ENCODE data around the gene GSTCD. TPM values are rescaled to one million over a fixed set of nuclear protein-coding genes. Genes with fewer than 3 reads are reported as not detected.
"Not testable (repeated sequence)": the region's sequence is repeated elsewhere in the genome, so short reads cannot be mapped to it uniquely, and the experiment has no call there.

Gene GSTCD
- total RNA-seq, 1 donor from 2014 or later: 30.2 TPM

DNA sequence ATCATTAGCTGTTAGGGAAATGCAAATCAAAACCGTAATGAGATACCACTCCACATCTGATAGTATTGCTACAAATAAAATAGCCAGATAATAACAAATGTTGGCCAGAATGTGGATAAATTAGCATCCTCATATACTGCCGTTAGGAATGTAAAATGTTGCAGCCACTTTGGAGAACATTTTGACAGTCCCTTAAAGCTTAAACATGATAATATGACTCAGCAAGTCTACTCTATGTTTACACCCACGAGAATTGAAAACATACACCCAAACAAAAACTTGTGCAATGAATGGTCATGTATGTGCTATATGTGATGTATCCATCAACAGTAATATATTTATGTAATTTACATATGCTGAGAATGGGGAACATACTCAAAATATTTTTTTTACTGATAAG is 78.2 kb downstream of the GSTCD start:
- DNase-seq (ENCODE audit: low spot score in 2 of 2): no peak
- FAIRE-seq: no peak

DNA sequence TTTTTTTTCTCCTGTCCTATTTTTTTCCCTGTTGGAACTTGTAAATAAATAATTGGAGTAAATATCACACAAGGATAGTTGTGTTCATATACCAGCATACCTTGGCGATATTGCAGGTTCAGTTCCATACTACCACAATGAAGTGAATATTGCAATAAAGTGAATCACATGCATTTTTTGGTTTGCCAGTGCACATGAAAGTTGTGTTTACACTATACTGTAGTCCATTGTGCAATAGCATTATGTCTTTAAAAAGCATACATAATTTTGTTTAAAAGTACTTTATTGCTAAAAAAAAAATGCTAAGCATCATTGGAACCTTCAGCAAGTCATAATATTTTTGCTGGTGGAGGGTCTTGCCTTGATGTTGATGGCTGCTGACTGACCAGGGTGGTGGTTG is 88.6 kb downstream of the GSTCD start:
- FAIRE-seq: no peak
- DNase-seq (ENCODE audit: low spot score in 2 of 2): no peak

DNA sequence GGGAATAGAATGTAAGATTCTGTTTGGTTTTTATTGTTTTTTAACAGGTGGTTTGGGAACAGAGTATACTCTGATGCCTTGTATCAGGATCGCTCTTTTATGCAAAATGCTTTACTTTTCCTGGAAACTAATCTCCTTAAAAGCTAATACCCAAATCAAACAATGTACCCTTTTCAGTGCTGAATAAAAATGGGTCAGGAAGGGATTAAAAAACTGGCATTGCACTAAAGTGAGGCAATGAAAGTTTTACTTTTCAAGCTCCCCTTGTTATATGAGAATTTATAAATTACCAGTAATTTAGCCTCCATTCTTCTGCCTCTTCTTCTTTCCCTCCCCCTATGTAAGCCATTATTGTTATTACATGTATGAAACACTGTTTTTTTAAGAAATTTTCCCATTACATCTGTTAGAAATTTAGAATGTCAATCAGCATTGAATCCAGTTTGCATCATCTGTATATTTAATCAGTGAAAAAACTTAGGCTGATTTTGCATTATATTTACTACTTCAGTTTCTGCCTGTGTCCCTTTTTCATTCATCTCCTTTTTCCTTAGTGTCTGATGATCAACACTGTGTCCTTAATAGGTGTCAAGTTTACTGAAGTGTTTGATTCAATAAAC is 97.0 kb downstream of the GSTCD start:
- FAIRE-seq: no peak
- no peak for DNase-seq (ENCODE audit: low spot score in 2 of 2)

DNA sequence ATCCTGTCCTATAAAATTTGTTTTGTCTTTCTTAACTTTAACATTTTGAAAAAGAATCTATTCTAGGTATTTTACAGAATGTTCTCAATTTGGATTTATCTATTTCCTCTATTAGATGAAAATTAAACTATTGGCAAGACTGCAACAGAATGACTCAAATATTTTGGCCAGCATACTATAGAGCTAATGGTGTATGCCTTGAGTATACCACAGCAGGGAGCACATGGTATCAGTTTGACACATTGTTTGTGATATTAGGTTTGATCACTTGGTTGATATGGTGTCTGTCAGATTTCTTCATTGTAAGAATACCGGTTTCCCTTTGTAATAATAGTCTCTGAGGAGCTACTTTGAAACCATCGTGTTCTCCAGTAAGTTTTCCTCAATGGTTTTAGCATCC is 98.9 kb downstream of the GSTCD start:
- DNase-seq (ENCODE audit: low spot score in 2 of 2): no peak
- FAIRE-seq: no peak

DNA sequence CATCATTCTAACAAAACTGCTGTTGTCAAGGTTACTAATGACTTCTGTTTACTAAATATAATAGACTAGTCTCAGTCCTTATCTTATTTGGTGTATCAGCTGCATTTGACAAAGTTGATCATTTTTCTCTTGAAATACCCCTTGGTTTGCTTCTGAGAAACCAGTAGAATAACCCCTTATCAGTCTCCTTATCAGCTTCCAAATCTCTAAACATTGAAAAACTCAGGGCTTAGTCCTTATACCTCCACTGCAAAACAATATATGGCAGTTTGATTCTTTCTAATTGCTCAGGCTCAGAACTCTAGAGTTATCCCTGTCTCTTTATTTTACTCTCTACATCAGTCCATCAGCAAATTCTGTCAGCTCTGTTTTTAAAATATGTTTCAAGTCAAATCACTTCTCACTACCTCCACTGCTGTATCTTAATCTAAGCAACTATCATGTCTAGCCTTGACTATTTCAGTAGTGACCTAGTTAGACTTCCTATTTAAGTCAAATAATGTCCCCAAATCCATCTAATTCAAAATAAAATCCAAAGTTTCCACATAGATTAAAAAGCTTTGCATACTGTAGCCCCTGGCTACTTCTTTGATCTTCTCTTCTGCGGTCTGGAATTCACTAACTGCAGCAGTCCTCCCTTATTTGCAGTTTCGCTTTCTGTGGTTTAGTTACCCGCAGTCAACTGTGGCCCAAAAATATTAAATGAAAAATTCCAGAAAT is 99.6 kb downstream of the GSTCD start:
- no peak for DNase-seq (ENCODE audit: low spot score in 2 of 2)
- no peak for FAIRE-seq

DNA sequence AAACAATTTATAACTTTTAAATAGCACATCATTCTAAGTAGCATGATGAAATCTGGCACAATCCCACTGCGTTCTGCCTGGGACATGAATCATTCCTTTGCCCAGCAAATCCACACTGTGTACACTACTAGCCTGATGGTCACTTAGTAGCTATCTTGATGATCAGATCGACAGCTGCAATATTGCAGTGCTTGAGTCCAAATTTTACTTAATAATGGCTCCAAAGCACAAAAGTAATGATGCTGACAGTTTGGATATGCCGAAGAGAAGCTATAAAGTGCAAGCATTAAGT is 100.1 kb downstream of the GSTCD start:
- no peak for DNase-seq (ENCODE audit: low spot score in 2 of 2)
- no peak for FAIRE-seq

DNA sequence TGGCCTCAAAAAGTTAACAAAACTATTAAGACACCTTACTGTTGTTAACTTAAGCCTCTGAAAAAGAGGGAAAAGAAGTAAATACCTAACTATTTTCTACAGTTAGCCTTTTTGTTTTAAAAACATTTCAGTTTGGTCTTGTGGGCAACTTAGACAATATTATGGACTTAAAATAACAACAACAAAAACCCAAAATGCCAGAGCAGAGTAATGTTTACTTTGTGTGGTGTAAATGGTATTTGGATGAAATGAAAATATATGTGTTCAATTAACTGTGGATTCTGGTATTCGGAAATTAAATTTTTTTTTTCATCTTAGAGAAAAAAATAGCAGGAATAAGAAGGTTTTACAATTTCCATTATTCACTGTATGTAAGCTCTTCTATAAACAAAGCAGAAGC is 107.1 kb downstream of the GSTCD start:
- DNase-seq (ENCODE audit: low spot score in 2 of 2) (no peak), FAIRE-seq (peak; percentile 44)

DNA sequence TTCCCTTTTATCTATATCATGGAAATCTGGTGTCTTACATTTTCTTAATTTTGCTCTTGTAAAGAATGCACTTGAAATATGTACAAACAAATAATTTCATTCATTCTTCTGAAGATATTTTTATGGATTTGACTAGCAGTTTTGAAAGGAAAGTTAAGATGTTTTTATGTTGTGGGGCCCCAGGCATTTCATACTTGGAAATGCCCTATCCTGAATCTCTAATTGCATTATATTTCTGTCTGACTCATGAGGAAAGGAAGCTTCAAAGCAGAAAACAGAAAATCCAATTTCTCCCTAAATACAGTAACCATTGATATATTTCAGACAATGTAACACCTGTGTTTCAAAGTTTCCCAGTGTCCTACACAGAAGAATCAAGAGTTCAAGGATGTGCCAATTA is 113.5 kb downstream of the GSTCD start:
- no peak for FAIRE-seq
- DNase-seq (ENCODE audit: low spot score in 2 of 2): no peak

DNA sequence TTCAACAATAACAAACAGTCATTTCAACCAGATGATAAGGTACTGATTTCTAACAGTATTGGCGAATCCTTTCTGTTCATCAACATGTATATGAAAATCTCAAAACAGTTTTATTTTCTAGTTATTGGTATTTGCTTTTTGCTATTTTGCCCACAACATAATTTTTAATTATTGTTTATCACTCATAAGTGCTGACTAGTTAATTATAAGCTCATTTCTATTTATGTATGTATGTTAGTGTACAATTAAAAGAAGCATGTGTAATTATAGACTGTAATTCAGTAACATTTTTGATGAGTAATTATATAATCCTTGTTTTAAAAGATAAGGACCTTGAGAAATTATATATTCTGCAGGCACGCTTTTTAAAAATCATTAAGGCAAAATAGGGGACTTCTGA is 119.5 kb downstream of the GSTCD start:
- DNase-seq (ENCODE audit: low spot score in 2 of 2): no peak
- FAIRE-seq: no peak

DNA sequence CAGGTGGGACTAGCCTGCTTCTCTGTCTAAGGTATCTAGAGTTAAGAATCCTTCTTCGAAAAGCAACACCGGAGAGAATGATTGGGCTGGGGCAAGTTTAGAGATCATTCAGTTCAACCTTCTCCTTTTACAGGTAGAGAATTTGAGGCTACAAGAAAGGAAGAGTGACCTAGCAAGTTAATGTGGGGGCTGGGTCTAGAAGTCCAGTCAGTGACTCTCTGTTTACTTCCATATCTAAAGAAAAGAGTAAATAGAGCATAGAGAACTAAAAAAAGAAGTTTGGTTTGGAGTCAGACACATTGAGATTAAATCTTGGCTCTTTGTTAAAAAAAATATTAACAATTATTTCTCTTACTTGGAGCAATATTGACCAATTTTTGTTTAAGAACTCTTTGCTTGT is 122.6 kb downstream of the GSTCD start:
- FAIRE-seq: no peak
- no peak for DNase-seq (ENCODE audit: low spot score in 2 of 2)

DNA sequence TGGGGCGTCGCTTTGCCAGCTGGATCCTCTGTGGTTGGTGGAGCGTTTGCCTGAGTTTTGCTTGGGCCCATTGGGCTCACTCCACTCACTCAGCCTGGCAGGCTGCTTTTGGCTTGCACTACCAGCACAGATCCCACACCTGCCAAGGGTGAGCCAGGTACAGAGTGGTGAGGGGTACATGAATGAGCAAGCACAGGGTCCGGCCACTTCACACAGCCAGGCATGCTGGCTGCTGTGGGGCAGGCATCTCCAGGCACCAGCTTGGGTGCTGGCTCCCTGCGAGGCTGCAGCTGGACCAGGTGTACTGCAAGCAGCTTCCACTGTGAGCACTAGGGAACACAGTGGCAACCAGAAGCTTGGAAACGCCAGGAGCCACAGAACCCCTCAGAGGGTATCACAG is 126.6 kb downstream of the GSTCD start:
- no peak for FAIRE-seq
- no peak for DNase-seq (ENCODE audit: low spot score in 2 of 2)

DNA sequence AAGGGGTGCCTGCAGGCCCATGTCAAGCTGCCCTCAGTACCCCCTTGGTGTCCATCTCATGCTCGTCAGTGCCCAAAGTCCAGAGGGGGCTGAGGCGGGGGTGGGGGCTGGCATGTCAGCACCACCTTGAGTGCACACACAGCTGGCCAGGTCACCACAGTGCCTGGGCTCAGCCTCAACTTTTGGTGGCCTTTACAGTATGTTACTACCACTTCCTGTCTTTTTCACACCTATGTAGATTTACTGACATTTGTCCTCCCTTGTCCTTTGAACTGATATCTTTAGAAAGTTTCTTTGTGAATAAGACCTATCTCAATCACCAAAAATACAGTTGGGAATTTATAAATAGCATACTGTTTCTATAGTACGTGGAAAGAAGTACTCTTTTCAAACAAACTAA is 128.0 kb downstream of the GSTCD start:
- DNase-seq (ENCODE audit: low spot score in 2 of 2): no peak
- no peak for FAIRE-seq

DNA sequence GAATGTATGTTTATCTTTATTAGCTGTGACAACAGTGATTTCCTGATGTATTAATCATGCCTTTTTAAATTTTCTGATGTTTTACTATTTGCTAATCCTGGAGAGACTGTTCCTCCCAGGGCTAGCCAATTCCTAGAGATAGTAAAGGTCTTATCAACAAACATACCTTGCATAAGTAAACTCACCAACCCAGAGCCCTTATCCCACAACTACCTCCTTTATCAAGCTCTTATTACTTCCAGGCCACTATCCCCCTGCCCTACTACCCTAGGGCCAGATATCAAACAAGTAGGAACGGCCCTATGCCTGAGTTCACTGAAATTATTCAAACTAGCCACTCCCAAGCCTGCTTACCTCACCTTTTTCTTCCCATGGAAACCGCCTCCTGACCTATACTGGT is 128.5 kb downstream of the GSTCD start:
- no peak for DNase-seq (ENCODE audit: low spot score in 2 of 2)
- FAIRE-seq: no peak

DNA sequence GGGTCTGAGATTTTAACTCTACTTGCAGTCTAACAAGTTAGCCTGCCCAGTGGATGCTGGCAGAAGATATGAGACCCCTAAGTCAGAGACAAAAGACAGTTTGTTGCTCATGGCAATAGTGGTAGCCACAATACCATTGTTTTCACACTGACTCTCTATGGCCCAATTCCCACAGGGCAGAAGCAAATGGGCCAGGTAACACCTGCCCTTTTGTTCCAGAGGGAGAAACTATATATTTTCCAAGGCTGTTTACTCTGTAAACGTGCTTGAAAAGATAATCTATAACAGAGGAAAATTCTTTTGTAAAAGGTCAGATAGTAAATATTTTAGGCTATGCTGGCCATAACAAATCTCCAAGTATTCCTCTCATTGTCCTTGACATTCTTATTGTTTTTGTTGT is 129.5 kb downstream of the GSTCD start:
- DNase-seq (ENCODE audit: low spot score in 2 of 2): no peak
- FAIRE-seq: no peak

DNA sequence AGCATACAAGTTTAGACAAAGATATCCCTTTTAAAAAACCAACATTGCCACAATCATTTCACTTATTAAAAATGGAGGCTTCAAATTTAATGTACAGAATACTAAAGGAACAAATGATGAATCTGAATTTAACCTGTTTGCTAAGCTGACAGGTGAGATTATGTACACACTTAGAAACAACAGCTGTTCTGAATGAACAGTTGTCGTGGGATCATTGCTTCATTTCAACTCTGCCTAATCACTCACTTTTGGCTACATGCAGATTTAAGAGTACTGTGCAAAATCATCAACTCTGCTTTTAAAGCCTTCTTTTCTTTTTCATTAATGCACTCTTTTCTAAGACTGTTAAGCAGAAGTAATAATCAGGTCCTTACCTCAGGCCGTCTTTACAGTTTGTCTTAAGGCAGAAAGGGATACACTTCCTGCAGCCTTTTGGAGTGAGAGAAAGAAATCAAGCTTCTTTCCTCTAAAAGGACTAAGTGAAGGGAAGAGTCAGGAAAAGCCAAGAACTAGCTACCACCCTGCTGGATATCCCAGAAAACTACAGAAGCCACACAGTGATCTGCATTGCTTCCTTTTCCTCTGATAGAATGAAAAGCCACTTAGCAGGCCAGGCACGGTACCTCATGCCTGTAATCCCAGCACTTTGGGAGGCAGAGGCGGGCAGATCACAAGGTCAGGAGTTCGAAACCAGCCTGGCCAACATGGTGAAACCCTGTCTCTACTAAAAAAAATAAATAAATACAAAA is 132.0 kb downstream of the GSTCD start:
- DNase-seq (ENCODE audit: low spot score in 2 of 2) (no peak), FAIRE-seq (no peak)

DNA sequence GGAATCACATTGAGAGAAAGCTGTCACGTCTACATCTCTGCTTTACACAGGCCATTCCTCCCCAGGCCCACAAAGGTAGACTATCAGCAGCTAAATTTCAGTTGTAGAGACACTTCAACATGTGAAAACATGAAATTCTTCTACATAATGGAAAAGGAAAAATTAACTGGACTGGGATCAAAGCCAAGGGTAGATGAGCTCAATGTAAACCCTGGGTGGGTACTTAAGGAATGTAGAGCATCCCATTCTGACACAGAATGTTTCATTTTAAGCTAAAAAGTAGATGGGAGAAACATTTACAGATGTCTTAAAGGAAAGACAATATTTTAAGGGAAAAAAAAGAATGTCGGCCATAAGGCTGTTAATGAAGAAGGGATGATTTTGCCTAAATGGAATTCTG is 135.4 kb downstream of the GSTCD start:
- FAIRE-seq (no peak), DNase-seq (ENCODE audit: low spot score in 2 of 2) (no peak)

DNA sequence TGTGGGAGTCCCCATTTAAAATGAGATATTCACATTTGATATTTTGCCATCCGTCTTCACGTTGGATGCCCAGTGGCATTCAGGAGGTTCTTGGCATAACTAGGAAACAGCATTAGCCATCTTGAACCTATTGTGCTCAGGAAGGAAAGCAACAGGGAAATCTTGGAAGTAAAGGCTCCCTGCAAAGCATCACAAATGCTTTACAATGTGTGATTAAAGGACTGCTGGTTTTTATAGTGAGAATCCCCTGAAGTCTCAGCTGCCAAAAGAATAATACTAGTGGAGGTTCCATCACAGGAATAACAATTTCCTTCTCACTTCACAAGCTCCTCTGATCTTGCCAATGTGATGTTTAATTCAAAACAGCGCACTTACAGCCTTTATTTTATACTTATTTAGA is 137.0 kb downstream of the GSTCD start:
- FAIRE-seq (no peak), DNase-seq (ENCODE audit: low spot score in 2 of 2) (no peak)

DNA sequence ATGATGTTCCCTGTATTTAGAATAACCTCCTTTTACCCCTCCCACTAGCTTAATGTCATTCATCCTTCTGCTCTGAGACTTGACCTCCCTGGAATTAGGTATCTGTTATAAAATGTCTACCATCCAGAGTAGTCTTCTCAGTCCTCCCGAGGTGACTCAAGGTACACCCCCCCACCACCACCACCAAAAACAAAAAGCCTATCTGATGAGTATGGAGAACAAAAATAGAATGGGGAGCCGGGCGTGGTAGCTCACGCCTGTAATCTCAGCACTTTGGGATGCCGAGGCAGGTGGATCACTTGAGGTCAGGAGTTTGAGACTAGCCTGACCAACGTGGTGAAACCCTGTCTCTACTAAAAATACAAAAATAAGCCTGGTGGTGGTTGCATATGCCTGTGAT is 139.8 kb downstream of the GSTCD start:
- not testable (repeated sequence) for FAIRE-seq; DNase-seq (ENCODE audit: low spot score in 2 of 2)

DNA sequence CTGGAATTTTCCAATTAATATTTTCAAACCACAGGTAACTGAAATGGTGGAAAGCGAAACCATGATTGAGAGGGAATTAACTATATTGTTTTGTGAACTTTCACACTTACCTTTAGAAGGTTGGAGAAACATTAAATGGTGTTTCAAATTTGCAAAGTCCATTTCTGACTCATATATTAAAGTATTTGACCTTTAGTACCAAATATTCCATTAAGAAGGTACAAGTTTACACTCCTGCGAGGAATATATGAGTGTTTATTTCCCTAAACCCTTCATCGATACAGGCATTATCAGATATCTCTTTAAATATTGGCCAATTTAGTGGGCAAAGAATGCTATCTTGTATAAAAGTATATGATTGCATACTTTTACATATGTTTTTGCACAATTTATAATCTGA is 142.6 kb downstream of the GSTCD start:
- no peak for DNase-seq (ENCODE audit: low spot score in 2 of 2)
- FAIRE-seq: no peak

DNA sequence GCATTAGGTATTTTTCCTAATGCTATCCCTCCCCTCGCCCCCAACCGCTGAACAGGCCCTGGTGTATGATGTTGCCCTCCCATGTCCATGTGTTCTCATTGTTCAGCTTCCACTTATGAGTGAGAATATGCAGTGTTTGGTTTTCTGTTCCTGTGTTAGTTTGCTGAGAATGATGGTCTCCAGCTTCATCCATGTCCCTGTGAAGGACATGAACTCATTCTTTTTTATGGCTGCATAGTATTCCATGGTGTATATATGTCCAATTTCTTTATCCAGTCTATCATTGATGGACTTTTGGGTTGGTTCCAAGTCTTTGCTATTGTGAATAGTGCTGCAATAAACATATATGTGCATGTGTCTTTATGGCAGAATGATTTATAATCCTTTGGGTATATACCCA is 143.6 kb downstream of the GSTCD start:
- not testable (repeated sequence) for DNase-seq (ENCODE audit: low spot score in 2 of 2); FAIRE-seq

DNA sequence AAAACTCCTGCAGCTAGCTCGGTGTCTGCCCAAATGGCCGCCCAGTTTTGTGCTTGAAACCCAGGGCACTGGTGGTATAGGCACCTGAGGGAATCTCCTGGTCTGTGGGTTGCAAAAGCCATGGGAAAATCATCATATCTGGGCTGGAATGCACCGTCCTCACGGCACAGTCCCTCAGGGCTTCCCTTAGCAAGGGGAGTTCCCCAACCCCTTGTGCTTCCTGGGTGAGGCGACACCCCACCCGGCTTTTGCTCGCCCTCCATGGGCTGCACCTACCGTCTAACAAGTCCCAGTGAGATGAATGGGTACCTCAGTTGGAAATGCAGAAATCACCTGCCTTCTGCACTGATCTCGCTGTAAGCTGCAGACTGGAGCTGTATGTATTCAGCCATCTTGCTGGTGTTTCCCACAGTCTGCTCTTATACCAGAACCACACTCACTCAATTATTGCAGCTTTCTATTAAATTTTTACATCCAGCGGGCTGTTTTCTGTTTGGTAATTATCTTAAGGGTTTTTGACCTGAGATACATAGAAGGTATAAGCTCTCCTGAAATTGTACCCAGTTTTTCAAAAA is 150.0 kb downstream of the GSTCD start:
- DNase-seq (ENCODE audit: low spot score in 2 of 2) (no peak), FAIRE-seq (no peak)

DNA sequence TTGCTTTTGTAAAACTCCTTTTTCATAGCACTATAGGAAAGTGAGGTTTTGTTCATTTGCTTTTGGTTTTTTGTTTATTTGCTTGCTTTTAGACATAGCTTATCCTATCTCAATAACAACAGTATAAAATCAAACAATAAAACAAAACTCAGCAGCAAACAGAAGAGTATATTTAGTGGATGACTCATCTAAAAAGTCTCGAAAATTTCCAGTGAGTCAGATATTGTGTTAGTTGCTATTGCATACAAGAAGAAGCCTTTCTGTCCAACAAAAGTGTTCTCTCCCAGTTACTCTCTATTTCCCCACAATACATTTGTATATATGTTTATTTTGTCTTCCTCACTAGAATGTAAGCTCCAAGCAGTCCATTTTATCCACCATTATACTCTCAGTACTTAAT is 150.6 kb downstream of the GSTCD start:
- DNase-seq (ENCODE audit: low spot score in 2 of 2): peak in 1 of 2 donors; percentile 8
- FAIRE-seq: no peak

Data from frontal cortex (tissue), 4 donors.